ENCODE measurements around the gene NAGK. TPM values are rescaled to one million over a fixed set of nuclear protein-coding genes. Genes with fewer than 3 reads are reported as not detected.
"Not testable (repeated sequence)": the region's sequence is repeated elsewhere in the genome, so short reads cannot be mapped to it uniquely, and the experiment has no call there.

Gene NAGK
- polyA plus RNA-seq (61.5 to 89.1 TPM (median 82.9 TPM) in 3 replicates), polyA minus RNA-seq (43.8 to 47.3 TPM (median 45.6 TPM) in 3 replicates)
- 49.2 TPM for polyA plus RNA-seq (2011; ENCODE audit: low read depth)
- 53.6 and 67.1 TPM in 2 replicates for polyA plus RNA-seq (2011; cell fraction: cytosol; rRNA removed)
- 108 and 124 TPM in 2 replicates for polyA plus RNA-seq (2011; cell fraction: nucleus; rRNA removed)
- 79.9 and 87.6 TPM in 2 replicates for polyA plus RNA-seq (2012; ENCODE audit: low replicate concordance)
- polyA minus RNA-seq (2011; cell fraction: cytosol; rRNA and poly(A)+ RNA removed): 28.6 TPM
- 20.8 and 28.5 TPM in 2 replicates for polyA minus RNA-seq (2011; cell fraction: nucleus; rRNA and poly(A)+ RNA removed)

GRCh38 chr2:71068218-71069035, at the start of gene NAGK:
NAGK (plus strand) TSS chr2:71068648; CDS start chr2:71068684, 36 bp downstream.
- Histone ChIP-seq H3K4me3 (ENCODE audit: control insufficient read depth in 2 of 3, extremely low read depth in 1 of 3, insufficient read depth in 2 of 3, low read depth in 1 of 3, low read length in 3 of 3) (peak within 1 kb of the TSS; percentile 73 to 91 (median 87)), H3K27ac (ENCODE audit: control insufficient read depth, insufficient read depth, low read length) (peak within 1 kb of the TSS; percentile 92), H3K9me3 (ENCODE audit: control insufficient read depth, low read depth, low read length) (no peaks in the 10 kb centered on the region), H3K27me3 (ENCODE audit: control insufficient read depth, extremely low read depth, insufficient read depth, low read length) (no peaks in the 10 kb centered on the region), H2AFZ (ENCODE audit: control insufficient read depth, low read length) (peak within 1 kb of the TSS; percentile 98), H3K4me1 (ENCODE audit: control insufficient read depth, extremely low read depth, insufficient read depth, low read length) (peaks cover 64% of the 10 kb centered on the region), H3K79me2 (ENCODE audit: control insufficient read depth, insufficient read depth, low read length) (peaks cover 13% of the 10 kb centered on the region), H3K36me3 (ENCODE audit: control insufficient read depth in 2 of 2, extremely low read depth in 1 of 2, insufficient read depth in 2 of 2, low read length in 2 of 2) (peaks cover 2 to 6% of the 10 kb centered on the region in 2 experiments), H3K9ac (ENCODE audit: control insufficient read depth, extremely low read depth, insufficient read depth, low read length) (peak within 1 kb of the TSS; percentile 91), H3K9me1 (ENCODE audit: control insufficient read depth, extremely low read depth, insufficient read depth, low read length) (peaks cover 4% of the 10 kb centered on the region), H3K4me2 (ENCODE audit: control insufficient read depth, extremely low read depth, insufficient read depth, low read depth, low read length) (peak within 1 kb of the TSS; percentile 73), H4K20me1 (ENCODE audit: control insufficient read depth, extremely low read depth, insufficient read depth, low read length) (no peaks in the 10 kb centered on the region)
- dilution Hi-C loops (cut with MboI; ENCODE audit: extremely low pct_ligation_motif_present, low sequenced_read_pairs): no loop called here
- FAIRE-seq (no peak), DNase-seq (ENCODE audit: low read depth, low spot score) (peak; percentile 77)
- TF ChIP-seq EZH2 (IDR thresholded peaks at IDR 0.05; ENCODE audit: low read length) (no peak), CTCF (optimal IDR thresholded peaks at IDR 0.05 in 1 of 3, IDR thresholded peaks at IDR 0.05 in 1 of 3, conservative IDR thresholded peaks at IDR 0.05 in 1 of 3; ENCODE audit: extremely low read depth in 1 of 3, insufficient read depth in 2 of 3, low read length in 3 of 3) (peak in 1 of 3 experiments; percentile 4)

GRCh38 chr2:71019989-71020388, 48.5 kb upstream of the NAGK start:
- H3K9me3 ChIP-seq (ENCODE audit: control insufficient read depth, low read depth, low read length); H2AFZ ChIP-seq (ENCODE audit: control insufficient read depth, low read length); H4K20me1 ChIP-seq (ENCODE audit: control insufficient read depth, extremely low read depth, insufficient read depth, low read length); H3K27ac ChIP-seq (ENCODE audit: control insufficient read depth, insufficient read depth, low read length); DNase-seq (ENCODE audit: low read depth, low spot score); H3K27me3 ChIP-seq (ENCODE audit: control insufficient read depth, extremely low read depth, insufficient read depth, low read length); H3K9ac ChIP-seq (ENCODE audit: control insufficient read depth, extremely low read depth, insufficient read depth, low read length); FAIRE-seq; H3K79me2 ChIP-seq (ENCODE audit: control insufficient read depth, insufficient read depth, low read length); H3K9me1 ChIP-seq (ENCODE audit: control insufficient read depth, extremely low read depth, insufficient read depth, low read length); H3K36me3 ChIP-seq (ENCODE audit: control insufficient read depth in 2 of 2, extremely low read depth in 1 of 2, insufficient read depth in 2 of 2, low read length in 2 of 2); dilution Hi-C loops (cut with MboI; ENCODE audit: extremely low pct_ligation_motif_present, low sequenced_read_pairs); H3K4me2 ChIP-seq (ENCODE audit: control insufficient read depth, extremely low read depth, insufficient read depth, low read depth, low read length); H3K4me3 ChIP-seq (ENCODE audit: control insufficient read depth in 2 of 3, extremely low read depth in 1 of 3, insufficient read depth in 2 of 3, low read depth in 1 of 3, low read length in 3 of 3); H3K4me1 ChIP-seq (ENCODE audit: control insufficient read depth, extremely low read depth, insufficient read depth, low read length): not testable (repeated sequence)

GRCh38 chr2:71021394-71021793, 47.1 kb upstream of the NAGK start:
- H3K36me3 ChIP-seq (ENCODE audit: control insufficient read depth in 2 of 2, extremely low read depth in 1 of 2, insufficient read depth in 2 of 2, low read length in 2 of 2); dilution Hi-C loops (cut with MboI; ENCODE audit: extremely low pct_ligation_motif_present, low sequenced_read_pairs); H3K4me2 ChIP-seq (ENCODE audit: control insufficient read depth, extremely low read depth, insufficient read depth, low read depth, low read length); H3K9me1 ChIP-seq (ENCODE audit: control insufficient read depth, extremely low read depth, insufficient read depth, low read length); FAIRE-seq; H3K9me3 ChIP-seq (ENCODE audit: control insufficient read depth, low read depth, low read length); H2AFZ ChIP-seq (ENCODE audit: control insufficient read depth, low read length); H4K20me1 ChIP-seq (ENCODE audit: control insufficient read depth, extremely low read depth, insufficient read depth, low read length); DNase-seq (ENCODE audit: low read depth, low spot score); H3K27me3 ChIP-seq (ENCODE audit: control insufficient read depth, extremely low read depth, insufficient read depth, low read length); H3K79me2 ChIP-seq (ENCODE audit: control insufficient read depth, insufficient read depth, low read length); H3K9ac ChIP-seq (ENCODE audit: control insufficient read depth, extremely low read depth, insufficient read depth, low read length); H3K27ac ChIP-seq (ENCODE audit: control insufficient read depth, insufficient read depth, low read length); H3K4me3 ChIP-seq (ENCODE audit: control insufficient read depth in 2 of 3, extremely low read depth in 1 of 3, insufficient read depth in 2 of 3, low read depth in 1 of 3, low read length in 3 of 3): not testable (repeated sequence)
- peaks cover 13% of the 10 kb centered on the region for H3K4me1 ChIP-seq (ENCODE audit: control insufficient read depth, extremely low read depth, insufficient read depth, low read length)

All from keratinocyte (primary cell).